H1 (cell line): ENCODE measurements around the gene NIM1K. TPM values are rescaled to one million over a fixed set of nuclear protein-coding genes. Genes with fewer than 3 reads are reported as not detected.

Source experiments
- CTCF ChIA-PET: fragments of 300-600 bp; sonication (Branson Sonifier 250); formaldehyde crosslinking; loops from one replicate; lab custom pipeline; 2021; ENCODE audit not compliant: partially characterized antibody; lab: Charles Lee
- POLR2A ChIA-PET: fragments of 300-600 bp; sonication (Branson Sonifier 250); formaldehyde crosslinking; loops from one replicate; lab custom pipeline; 2021; ENCODE audit warnings: inconsistent platforms; ENCODE audit not compliant: partially characterized antibody; lab: Charles Lee
- DNase-seq, 2 experiments: peaks; one replicate each; pipeline versions ENCODE4 v3.0.0 to v3.0.0-alpha.2; 2010 to 2022; ENCODE audit warnings: low spot score in 2 of 2, low read depth in 1 of 2, mixed read lengths in 1 of 2
- FAIRE-seq: peaks from 2 replicates; lab custom pipeline; 2011; peaks lifted over from hg19 to GRCh38; lab: Jason Lieb, UNC
- H2AFZ ChIP-seq: 2 replicates; pipeline ENCODE4 v1.8.1; 2012; ENCODE audit warnings: low read length, inconsistent platforms
- H2AK5ac ChIP-seq: 2 replicates; pipeline ENCODE4 v1.6.1; 2013; ENCODE audit warnings: low read depth, low read length
- H2BK120ac ChIP-seq: replicated peaks from 2 replicates; pipeline ENCODE3; 2013; ENCODE audit warnings: low read depth, low read length, inconsistent platforms
- H2BK12ac ChIP-seq: 2 replicates; pipeline ENCODE4 v1.6.1; 2013; ENCODE audit warnings: low read depth, low read length
- H2BK15ac ChIP-seq: 2 replicates; pipeline ENCODE4 v1.6.1; 2013; ENCODE audit warnings: low read length
- H2BK20ac ChIP-seq: 2 replicates; pipeline ENCODE4 v1.6.1; 2013; ENCODE audit warnings: low read length
- H2BK5ac ChIP-seq: 2 replicates; pipeline ENCODE4 v1.6.1; 2013; ENCODE audit warnings: low read depth, low read length
- H3K14ac ChIP-seq: 2 replicates; pipeline ENCODE4 v1.6.1; 2013; ENCODE audit warnings: inconsistent platforms; ENCODE audit not compliant: insufficient read length
- H3K18ac ChIP-seq: 2 replicates; pipeline ENCODE4 v1.6.1; 2013; ENCODE audit warnings: low read length; ENCODE audit errors: extremely low read depth
- H3K23ac ChIP-seq: 2 replicates; pipeline ENCODE4 v1.6.1; 2013; ENCODE audit warnings: inconsistent platforms; ENCODE audit not compliant: insufficient read length
- H3K23me2 ChIP-seq: 2 replicates; pipeline ENCODE4 v1.6.1; 2013; ENCODE audit warnings: low read depth, low read length
- H3K27ac ChIP-seq: 2 replicates; pipeline ENCODE4 v1.6.1; 2011; ENCODE audit warnings: low read depth, low read length, inconsistent platforms
- H3K27me3 ChIP-seq, 4 experiments: replicated peaks in 1 of 4; 1 replicate in 1 of 4; 2 replicates in 3 of 4; pipeline versions ENCODE4 v1.6.1 to v1.8.1; 2011 to 2013; ENCODE audit warnings: low read length in 3 of 4, mild to moderate bottlenecking in 3 of 4, inconsistent platforms in 2 of 4, mixed read lengths in 2 of 4, moderate library complexity in 1 of 4; ENCODE audit not compliant: control insufficient read depth in 3 of 4, insufficient read depth in 3 of 4; ENCODE audit errors: extremely low read depth in 1 of 4
- H3K36me3 ChIP-seq, 4 experiments: 2 replicates each; pipeline versions ENCODE4 v1.6.1 to v1.8.1; 2011 to 2013; ENCODE audit warnings: mild to moderate bottlenecking in 4 of 4, low read length in 3 of 4, moderate library complexity in 2 of 4, control low read depth in 1 of 4, inconsistent platforms in 1 of 4; ENCODE audit not compliant: insufficient read depth in 4 of 4, control insufficient read depth in 2 of 4
- H3K4ac ChIP-seq: replicated peaks from 2 replicates; pipeline ENCODE3; 2013; ENCODE audit warnings: low read length, low read depth, mixed read lengths, inconsistent platforms; ENCODE audit not compliant: insufficient read length
- H3K4me1 ChIP-seq, 4 experiments: replicated peaks in 1 of 4; 1 replicate in 1 of 4; 2 replicates in 3 of 4; pipeline versions ENCODE4 v1.6.1 to v1.8.1; 2011 to 2013; ENCODE audit warnings: low read length in 3 of 4, inconsistent platforms in 2 of 4, mixed read lengths in 1 of 4; ENCODE audit not compliant: insufficient read depth in 4 of 4, control insufficient read depth in 3 of 4
- H3K4me2 ChIP-seq, 2 experiments: 2 replicates each; pipeline versions ENCODE4 v1.6.1 to v1.8.1; 2011 to 2013; ENCODE audit warnings: low read depth in 2 of 2, low read length in 2 of 2, control low read depth in 1 of 2, inconsistent platforms in 1 of 2, mild to moderate bottlenecking in 1 of 2; ENCODE audit not compliant: insufficient read depth in 1 of 2
- H3K4me3 ChIP-seq, 4 experiments: fragments of 200-600, 300-600 bp in 1 of 4; sonication (generic), shearing (Covaris generic), sonication (Bioruptor Twin) in 1 of 4; 2 replicates each; pipeline versions ENCODE4 v1.5.1 to v1.8.1; 2011 to 2016; ENCODE audit warnings: low read length in 4 of 4, low read depth in 3 of 4, control low read depth in 2 of 4, inconsistent platforms in 2 of 4, mild to moderate bottlenecking in 2 of 4, mixed read lengths in 1 of 4, moderate library complexity in 1 of 4; ENCODE audit not compliant: insufficient read depth in 2 of 4; ENCODE audit errors: extremely low read depth in 1 of 4
- H3K56ac ChIP-seq: replicated peaks from 2 replicates; pipeline ENCODE3; 2013; ENCODE audit warnings: low read depth, mild to moderate bottlenecking, mixed read lengths, low read length, inconsistent platforms; ENCODE audit not compliant: insufficient read length
- H3K79me1 ChIP-seq: 2 replicates; pipeline ENCODE4 v1.6.1; 2013; ENCODE audit warnings: low read depth, low read length, control low read depth
- H3K79me2 ChIP-seq, 2 experiments: 2 replicates each; pipeline versions ENCODE4 v1.6.1 to v1.8.1; 2012 to 2013; ENCODE audit warnings: low read length in 2 of 2, mild to moderate bottlenecking in 2 of 2, inconsistent platforms in 1 of 2; ENCODE audit not compliant: insufficient read depth in 2 of 2, control insufficient read depth in 1 of 2
- H3K9ac ChIP-seq, 4 experiments: replicated peaks in 1 of 4; 1 replicate in 1 of 4; 2 replicates in 3 of 4; pipeline versions ENCODE4 v1.6.1 to v1.8.1; 2011 to 2013; ENCODE audit warnings: low read depth in 3 of 4, low read length in 3 of 4, control low read depth in 2 of 4, mild to moderate bottlenecking in 2 of 4, moderate library complexity in 2 of 4, inconsistent platforms in 1 of 4; ENCODE audit errors: extremely low read depth in 1 of 4
- H3K9me3 ChIP-seq, 2 experiments: 2 replicates each; pipeline versions ENCODE4 v1.6.1 to v1.8.1; 2012 to 2013; ENCODE audit warnings: mild to moderate bottlenecking in 2 of 2, moderate library complexity in 2 of 2, control low read depth in 1 of 2, inconsistent platforms in 1 of 2, low read depth in 1 of 2, low read length in 1 of 2, mixed read lengths in 1 of 2; ENCODE audit not compliant: insufficient read depth in 2 of 2
- H4K20me1 ChIP-seq, 2 experiments: replicated peaks in 1 of 2; 2 replicates each; pipeline versions ENCODE3 to v1.8.1; 2011 to 2013; ENCODE audit warnings: inconsistent platforms in 2 of 2, low read length in 2 of 2, mild to moderate bottlenecking in 1 of 2; ENCODE audit not compliant: insufficient read depth in 2 of 2, control insufficient read depth in 1 of 2
- H4K5ac ChIP-seq: 2 replicates; pipeline ENCODE4 v1.6.1; 2013; ENCODE audit warnings: low read length, low read depth, mixed read lengths, inconsistent platforms; ENCODE audit not compliant: insufficient read length
- H4K8ac ChIP-seq: 2 replicates; pipeline ENCODE4 v1.8.0; 2013; ENCODE audit warnings: mild to moderate bottlenecking, moderate library complexity, low read length, inconsistent platforms; ENCODE audit not compliant: insufficient read depth; ENCODE audit errors: extremely low read depth
- H4K91ac ChIP-seq: replicated peaks from 2 replicates; pipeline ENCODE3; 2013; ENCODE audit warnings: low read length, mixed read lengths, inconsistent platforms; ENCODE audit not compliant: insufficient read length
- MAFK ChIP-seq: IDR thresholded peaks from 2 replicates; pipeline ENCODE4 v1.6.1; 2012; ENCODE audit warnings: low read depth, mild to moderate bottlenecking, improper control_type of control experiment, low read length
- POLR2A ChIP-seq, 2 experiments: IDR thresholded peaks; 1 replicate in 1 of 2; 2 replicates in 1 of 2; pipeline ENCODE4 v1.6.1; 2011; ENCODE audit warnings: low read depth in 2 of 2, low read length in 2 of 2, mild to moderate bottlenecking in 2 of 2; ENCODE audit errors: control extremely low read depth in 1 of 2
- POU5F1 ChIP-seq: IDR thresholded peaks from 2 replicates; pipeline ENCODE4 v1.6.1; 2011; ENCODE audit warnings: low read depth, mild to moderate bottlenecking, low read length, moderate library complexity
- SP2 ChIP-seq: IDR thresholded peaks from 2 replicates; pipeline ENCODE4 v1.6.1; 2012; ENCODE audit warnings: mild to moderate bottlenecking, low read length, inconsistent platforms
- TBP ChIP-seq: IDR thresholded peaks from 2 replicates; pipeline ENCODE4 v1.6.1; 2011; ENCODE audit warnings: low read depth, low read length, improper control_type of control experiment
- WGBS, 2 experiments: shearing (Covaris generic) in 1 of 2; methylation state at CpG; one replicate each; pipeline versions ENCODE4 v1.1.6 to v1.1.7; 2013 to 2015; ENCODE audit warnings: low lambda C conversion rate in 2 of 2, mixed read lengths in 2 of 2, inconsistent platforms in 1 of 2, low coverage in 1 of 2, missing lambda C conversion rate in 1 of 2; ENCODE audit not compliant: insufficient replicate concordance in 2 of 2, insufficient coverage in 1 of 2, insufficient read length in 1 of 2; ENCODE audit errors: extremely low coverage in 1 of 2, missing lambda C conversion rate in 1 of 2; 5-methylcytosine and 5-hydroxymethylcytosine counted together
- polyA plus RNA-seq, 7 experiments: library from polyadenylated mRNA; depleted of rRNA in 3 of 7; stranded (reverse) in 5 of 7; unstranded in 2 of 7; fragments of >200 nt in 5 of 7; fragments of 200-250 nt in 2 of 7; gene quantifications; 1 replicate in 5 of 7; 2 replicates in 1 of 7; 4 replicates in 1 of 7; pipeline versions ENCODE4 v1.2.1 to v1.2.3, GENCODE V29; 2011 to 2013; ENCODE audit warnings: missing spikeins in 2 of 7, mixed read lengths in 2 of 7
- total RNA-seq: library from RNA; stranded (reverse); fragmentation: NEBNext Ultra II Directional; extraction: Animal tissue kit (Norgen Biotek cat#: 25700); gene quantifications from 2 replicates; pipeline ENCODE4 v1.2.1, GENCODE V29; 2021

NIM1K gene
- total and polyA plus RNA-seq, 2 of the 8 experiments (the other 6 are each of a cell fraction or from before 2014, with no cell fraction given): not detected

- Histone ChIP-seq H3K27me3 (no peaks in the 10 kb centered on the region), H4K91ac (no peak overlapping the region), H4K8ac (no peak overlapping the region), H4K5ac (no peak overlapping the region), H3K4me3 (no peak overlapping the region), H2BK5ac (no peak overlapping the region), H2BK120ac (no peak overlapping the region), H3K23me2 (no peaks in the 10 kb centered on the region), H3K14ac (no peak overlapping the region), H2BK15ac (no peak overlapping the region), H3K27ac (no peak overlapping the region), H3K4me1 (peaks cover 0 to 4% (median 0%) of the 10 kb centered on the region in 4 experiments; a peak in 2 of 7 replicates), H3K18ac (no peak overlapping the region), H3K4me2 (no peak overlapping the region), H2AFZ (no peak overlapping the region), H3K4ac (no peak overlapping the region), H3K36me3 (no peaks in the 10 kb centered on the region), H2AK5ac (no peak overlapping the region), H3K9ac (no peak overlapping the region), H3K79me2 (no peaks in the 10 kb centered on the region), H3K9me3 (no peaks in the 10 kb centered on the region), H3K79me1 (no peaks in the 10 kb centered on the region), H3K23ac (no peak overlapping the region), H4K20me1 (no peaks in the 10 kb centered on the region), H2BK20ac (no peak overlapping the region), H3K56ac (no peak overlapping the region), H2BK12ac (no peak overlapping the region)
- POLR2A ChIA-PET: no interaction called here
- FAIRE-seq: no peak
- DNase-seq: no peak
- WGBS, 2 experiments: 94% methylated on average over 10 of the region's 10 CpGs; no CpG with 5 or more reads in 1 of the 2 experiments
- TF ChIP-seq TBP (no peak), POU5F1 (no peak), SP2 (no peak), MAFK (no peak), POLR2A (IDR thresholded peaks at IDR 0.05; ENCODE audit: control extremely low read depth in 1 of 2, low read depth in 2 of 2, low read length in 2 of 2) (no peak)
- CTCF ChIA-PET: interaction anchor here (1.8 kb wide), 1 partner anchor 208 kb away, joined by 5 read pairs; no protein-coding TSS in a partner anchor
Measured at GRCh38 chr5:43182421-43182820, 9.6 kb upstream of the NIM1K start.
